K562 (cell line): Measurements from ENCODE around the gene C17orf75. TPM values are rescaled to one million over a fixed set of nuclear protein-coding genes. Genes with fewer than 3 reads are reported as not detected.

Source experiments
- AFF4 ChIP-seq: sonication (generic); formaldehyde crosslinking; IDR thresholded peaks from 2 replicates; pipeline ENCODE4 v1.8.0; 2023; ENCODE audit warnings: mild to moderate bottlenecking, missing genetic modification reagents
- MCM7 ChIP-seq, 2 experiments: fragments of 450-650 bp; IDR thresholded peaks; 2 replicates each; pipeline ENCODE4 v1.6.1; 2016 to 2018
- NR4A1 ChIP-seq, 2 experiments: fragments of 250-450 bp in 1 of 2; fragments of 450-650 bp in 1 of 2; sonication (Bioruptor Pico) in 1 of 2; IDR thresholded peaks; 2 replicates each; pipeline versions ENCODE4 v1.4.0 to v1.6.1; 2016 to 2020; ENCODE audit warnings: mild to moderate bottlenecking in 2 of 2, missing compliant biosample characterization in 1 of 2, missing genetic modification characterization in 1 of 2, moderate library complexity in 1 of 2
- PHB2 ChIP-seq: fragments of 450-650 bp; IDR thresholded peaks from 2 replicates; pipeline ENCODE4 v1.6.1; 2017; ENCODE audit warnings: low read depth
- PHF21A ChIP-seq: fragments of 450-650 bp; IDR thresholded peaks from 2 replicates; pipeline ENCODE4 v1.6.1; 2017; ENCODE audit warnings: low read depth, borderline replicate concordance
- POLR2AphosphoS5 ChIP-seq: IDR thresholded peaks from 2 replicates; pipeline ENCODE4 v1.6.1; 2011; ENCODE audit warnings: mild to moderate bottlenecking, low read depth, low read length, moderate library complexity; ENCODE audit not compliant: control insufficient read depth, insufficient read depth
- polyA plus RNA-seq, 8 experiments: library from polyadenylated mRNA; depleted of rRNA in 4 of 8; stranded (reverse) in 5 of 8; unstranded in 3 of 8; fragments of >200 nt; fragmentation: Nextera tagmentation in 2 of 8; fragmentation: Illumina TruSeq in 1 of 8; extraction: Ambion mirVana in 2 of 8; extraction: Trizol in 1 of 8; gene quantifications; 2 replicates each; pipeline versions ENCODE4 v1.2.1 to v1.2.3, GENCODE V29; 2011 to 2014; ENCODE audit warnings: inconsistent platforms in 1 of 8, missing spikeins in 1 of 8
- total RNA-seq, 7 experiments: library from RNA; depleted of rRNA in 6 of 7; stranded (reverse); fragments of >200 nt in 6 of 7; fragmentation: Illumina TruSeq in 2 of 7; extraction: Trizol in 2 of 7; gene quantifications; 2 replicates each; pipeline versions ENCODE4 v1.2.1 to v1.2.3, GENCODE V29; 2011 to 2021; ENCODE audit warnings: low replicate concordance in 1 of 7
- TF ChIP-seq, protein P1 (sequence below): fragments of 450-650 bp; IDR thresholded peaks from 2 replicates; pipeline ENCODE4 v1.6.1; 2016; ENCODE audit warnings: mild to moderate bottlenecking, moderate library complexity
- TF ChIP-seq, protein P2 (sequence below): fragments of 450-650 bp; IDR thresholded peaks from 2 replicates; pipeline ENCODE4 v1.6.1; 2016; ENCODE audit warnings: mild to moderate bottlenecking

The C17orf75 gene
- total and polyA plus RNA-seq, 9 of the 15 experiments (the other 6 are each of a cell fraction or from before 2014, with no cell fraction given): 15.5 to 55.7 (median 18.5) TPM

- 0 out of 2 replicates have a peak, but pooled peaks have one; percentile 35 for TF ChIP-seq PHF21A
- TF ChIP-seq MCM7 (IDR thresholded peaks at IDR 0.05): no peak
- TF ChIP-seq NR4A1 (CRISPR knock-in tag; IDR thresholded peaks at IDR 0.05): no peak
- no peak for TF ChIP-seq NR4A1 (tag; IDR thresholded peaks at IDR 0.05)
- no peak for TF ChIP-seq PHB2
- TF ChIP-seq, protein P1, sequence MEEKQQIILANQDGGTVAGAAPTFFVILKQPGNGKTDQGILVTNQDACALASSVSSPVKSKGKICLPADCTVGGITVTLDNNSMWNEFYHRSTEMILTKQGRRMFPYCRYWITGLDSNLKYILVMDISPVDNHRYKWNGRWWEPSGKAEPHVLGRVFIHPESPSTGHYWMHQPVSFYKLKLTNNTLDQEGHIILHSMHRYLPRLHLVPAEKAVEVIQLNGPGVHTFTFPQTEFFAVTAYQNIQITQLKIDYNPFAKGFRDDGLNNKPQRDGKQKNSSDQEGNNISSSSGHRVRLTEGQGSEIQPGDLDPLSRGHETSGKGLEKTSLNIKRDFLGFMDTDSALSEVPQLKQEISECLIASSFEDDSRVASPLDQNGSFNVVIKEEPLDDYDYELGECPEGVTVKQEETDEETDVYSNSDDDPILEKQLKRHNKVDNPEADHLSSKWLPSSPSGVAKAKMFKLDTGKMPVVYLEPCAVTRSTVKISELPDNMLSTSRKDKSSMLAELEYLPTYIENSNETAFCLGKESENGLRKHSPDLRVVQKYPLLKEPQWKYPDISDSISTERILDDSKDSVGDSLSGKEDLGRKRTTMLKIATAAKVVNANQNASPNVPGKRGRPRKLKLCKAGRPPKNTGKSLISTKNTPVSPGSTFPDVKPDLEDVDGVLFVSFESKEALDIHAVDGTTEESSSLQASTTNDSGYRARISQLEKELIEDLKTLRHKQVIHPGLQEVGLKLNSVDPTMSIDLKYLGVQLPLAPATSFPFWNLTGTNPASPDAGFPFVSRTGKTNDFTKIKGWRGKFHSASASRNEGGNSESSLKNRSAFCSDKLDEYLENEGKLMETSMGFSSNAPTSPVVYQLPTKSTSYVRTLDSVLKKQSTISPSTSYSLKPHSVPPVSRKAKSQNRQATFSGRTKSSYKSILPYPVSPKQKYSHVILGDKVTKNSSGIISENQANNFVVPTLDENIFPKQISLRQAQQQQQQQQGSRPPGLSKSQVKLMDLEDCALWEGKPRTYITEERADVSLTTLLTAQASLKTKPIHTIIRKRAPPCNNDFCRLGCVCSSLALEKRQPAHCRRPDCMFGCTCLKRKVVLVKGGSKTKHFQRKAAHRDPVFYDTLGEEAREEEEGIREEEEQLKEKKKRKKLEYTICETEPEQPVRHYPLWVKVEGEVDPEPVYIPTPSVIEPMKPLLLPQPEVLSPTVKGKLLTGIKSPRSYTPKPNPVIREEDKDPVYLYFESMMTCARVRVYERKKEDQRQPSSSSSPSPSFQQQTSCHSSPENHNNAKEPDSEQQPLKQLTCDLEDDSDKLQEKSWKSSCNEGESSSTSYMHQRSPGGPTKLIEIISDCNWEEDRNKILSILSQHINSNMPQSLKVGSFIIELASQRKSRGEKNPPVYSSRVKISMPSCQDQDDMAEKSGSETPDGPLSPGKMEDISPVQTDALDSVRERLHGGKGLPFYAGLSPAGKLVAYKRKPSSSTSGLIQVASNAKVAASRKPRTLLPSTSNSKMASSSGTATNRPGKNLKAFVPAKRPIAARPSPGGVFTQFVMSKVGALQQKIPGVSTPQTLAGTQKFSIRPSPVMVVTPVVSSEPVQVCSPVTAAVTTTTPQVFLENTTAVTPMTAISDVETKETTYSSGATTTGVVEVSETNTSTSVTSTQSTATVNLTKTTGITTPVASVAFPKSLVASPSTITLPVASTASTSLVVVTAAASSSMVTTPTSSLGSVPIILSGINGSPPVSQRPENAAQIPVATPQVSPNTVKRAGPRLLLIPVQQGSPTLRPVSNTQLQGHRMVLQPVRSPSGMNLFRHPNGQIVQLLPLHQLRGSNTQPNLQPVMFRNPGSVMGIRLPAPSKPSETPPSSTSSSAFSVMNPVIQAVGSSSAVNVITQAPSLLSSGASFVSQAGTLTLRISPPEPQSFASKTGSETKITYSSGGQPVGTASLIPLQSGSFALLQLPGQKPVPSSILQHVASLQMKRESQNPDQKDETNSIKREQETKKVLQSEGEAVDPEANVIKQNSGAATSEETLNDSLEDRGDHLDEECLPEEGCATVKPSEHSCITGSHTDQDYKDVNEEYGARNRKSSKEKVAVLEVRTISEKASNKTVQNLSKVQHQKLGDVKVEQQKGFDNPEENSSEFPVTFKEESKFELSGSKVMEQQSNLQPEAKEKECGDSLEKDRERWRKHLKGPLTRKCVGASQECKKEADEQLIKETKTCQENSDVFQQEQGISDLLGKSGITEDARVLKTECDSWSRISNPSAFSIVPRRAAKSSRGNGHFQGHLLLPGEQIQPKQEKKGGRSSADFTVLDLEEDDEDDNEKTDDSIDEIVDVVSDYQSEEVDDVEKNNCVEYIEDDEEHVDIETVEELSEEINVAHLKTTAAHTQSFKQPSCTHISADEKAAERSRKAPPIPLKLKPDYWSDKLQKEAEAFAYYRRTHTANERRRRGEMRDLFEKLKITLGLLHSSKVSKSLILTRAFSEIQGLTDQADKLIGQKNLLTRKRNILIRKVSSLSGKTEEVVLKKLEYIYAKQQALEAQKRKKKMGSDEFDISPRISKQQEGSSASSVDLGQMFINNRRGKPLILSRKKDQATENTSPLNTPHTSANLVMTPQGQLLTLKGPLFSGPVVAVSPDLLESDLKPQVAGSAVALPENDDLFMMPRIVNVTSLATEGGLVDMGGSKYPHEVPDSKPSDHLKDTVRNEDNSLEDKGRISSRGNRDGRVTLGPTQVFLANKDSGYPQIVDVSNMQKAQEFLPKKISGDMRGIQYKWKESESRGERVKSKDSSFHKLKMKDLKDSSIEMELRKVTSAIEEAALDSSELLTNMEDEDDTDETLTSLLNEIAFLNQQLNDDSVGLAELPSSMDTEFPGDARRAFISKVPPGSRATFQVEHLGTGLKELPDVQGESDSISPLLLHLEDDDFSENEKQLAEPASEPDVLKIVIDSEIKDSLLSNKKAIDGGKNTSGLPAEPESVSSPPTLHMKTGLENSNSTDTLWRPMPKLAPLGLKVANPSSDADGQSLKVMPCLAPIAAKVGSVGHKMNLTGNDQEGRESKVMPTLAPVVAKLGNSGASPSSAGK: no peak; the same call in 1 of the 2 replicates
- no peak for TF ChIP-seq AFF4 (CRISPR knock-in tag)
- peak; percentile 88 for TF ChIP-seq POLR2AphosphoS5
- TF ChIP-seq, protein P2, sequence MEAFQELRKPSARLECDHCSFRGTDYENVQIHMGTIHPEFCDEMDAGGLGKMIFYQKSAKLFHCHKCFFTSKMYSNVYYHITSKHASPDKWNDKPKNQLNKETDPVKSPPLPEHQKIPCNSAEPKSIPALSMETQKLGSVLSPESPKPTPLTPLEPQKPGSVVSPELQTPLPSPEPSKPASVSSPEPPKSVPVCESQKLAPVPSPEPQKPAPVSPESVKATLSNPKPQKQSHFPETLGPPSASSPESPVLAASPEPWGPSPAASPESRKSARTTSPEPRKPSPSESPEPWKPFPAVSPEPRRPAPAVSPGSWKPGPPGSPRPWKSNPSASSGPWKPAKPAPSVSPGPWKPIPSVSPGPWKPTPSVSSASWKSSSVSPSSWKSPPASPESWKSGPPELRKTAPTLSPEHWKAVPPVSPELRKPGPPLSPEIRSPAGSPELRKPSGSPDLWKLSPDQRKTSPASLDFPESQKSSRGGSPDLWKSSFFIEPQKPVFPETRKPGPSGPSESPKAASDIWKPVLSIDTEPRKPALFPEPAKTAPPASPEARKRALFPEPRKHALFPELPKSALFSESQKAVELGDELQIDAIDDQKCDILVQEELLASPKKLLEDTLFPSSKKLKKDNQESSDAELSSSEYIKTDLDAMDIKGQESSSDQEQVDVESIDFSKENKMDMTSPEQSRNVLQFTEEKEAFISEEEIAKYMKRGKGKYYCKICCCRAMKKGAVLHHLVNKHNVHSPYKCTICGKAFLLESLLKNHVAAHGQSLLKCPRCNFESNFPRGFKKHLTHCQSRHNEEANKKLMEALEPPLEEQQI: no peak
Measured at GRCh38 chr17:32349854-32350665, 8.1 kb upstream of the C17orf75 start, which contains the start of gene ZNF207 (continued).
